Common myeloid progenitor, CD34-positive (primary cell): ENCODE results near the gene CCDC71.

Source experiments
- CTCF ChIA-PET: fragments of 350-600 bp; sonication (Branson Sonifier 250); formaldehyde crosslinking; loops from one replicate; lab custom pipeline; 2021; ENCODE audit warnings: antibody characterized with exemption; lab: Charles Lee
- POLR2A ChIA-PET: fragments of 350-600 bp; sonication (Branson Sonifier 250); formaldehyde crosslinking; loops from one replicate; lab custom pipeline; 2021; ENCODE audit warnings: antibody characterized with exemption; lab: Charles Lee
- DNase-seq, 3 donors: peaks; one replicate each; pipeline versions ENCODE4 v3.0.0 to v3.0.0-alpha.2; 2013
- H3K27ac ChIP-seq, 2 experiments: 1 replicate in 1 of 2; 2 replicates in 1 of 2; pipeline ENCODE4 v1.7.0; 2013; ENCODE audit warnings: inconsistent platforms in 2 of 2, low read length in 2 of 2, mild to moderate bottlenecking in 2 of 2, low read depth in 1 of 2, moderate library complexity in 1 of 2; ENCODE audit not compliant: severe bottlenecking in 2 of 2, insufficient read depth in 1 of 2, poor library complexity in 1 of 2
- H3K27me3 ChIP-seq, 5 experiments: replicated peaks in 2 of 5; 1 replicate in 3 of 5; 2 replicates in 2 of 5; pipeline versions ENCODE4 v1.6.1 to v1.7.0; 2013; ENCODE audit warnings: low read length in 4 of 5, mild to moderate bottlenecking in 2 of 5, moderate library complexity in 2 of 5, inconsistent platforms in 1 of 5; ENCODE audit not compliant: insufficient read depth in 5 of 5, control insufficient read depth in 4 of 5
- H3K36me3 ChIP-seq, 4 experiments: 1 replicate in 2 of 4; 2 replicates in 2 of 4; pipeline versions ENCODE4 v1.6.1 to v1.7.0; 2013; ENCODE audit warnings: low read length in 3 of 4, control low read depth in 1 of 4, mild to moderate bottlenecking in 1 of 4; ENCODE audit not compliant: control insufficient read depth in 4 of 4, insufficient read depth in 4 of 4
- H3K4me1 ChIP-seq, 4 experiments: 1 replicate in 3 of 4; 2 replicates in 1 of 4; pipeline versions ENCODE4 v1.6.1 to v1.7.1; 2013; ENCODE audit warnings: low read length in 3 of 4, mild to moderate bottlenecking in 3 of 4, control low read depth in 1 of 4, inconsistent platforms in 1 of 4, moderate library complexity in 1 of 4; ENCODE audit not compliant: control insufficient read depth in 4 of 4, insufficient read depth in 4 of 4; ENCODE audit errors: control extremely low read depth in 1 of 4
- H3K4me3 ChIP-seq, 7 experiments: 1 replicate in 4 of 7; 2 replicates in 3 of 7; pipeline versions ENCODE4 v1.5.1 to v1.7.0; 2013; ENCODE audit warnings: mild to moderate bottlenecking in 7 of 7, low read length in 6 of 7, moderate library complexity in 6 of 7, inconsistent platforms in 2 of 7, low read depth in 2 of 7, control low read depth in 1 of 7; ENCODE audit not compliant: insufficient read depth in 4 of 7, control insufficient read depth in 1 of 7; ENCODE audit errors: extremely low read depth in 1 of 7
- H3K9me3 ChIP-seq, 5 experiments: 1 replicate in 4 of 5; 2 replicates in 1 of 5; pipeline versions ENCODE4 v1.6.1 to v1.7.1; 2013; ENCODE audit warnings: low read length in 4 of 5, mild to moderate bottlenecking in 2 of 5, inconsistent platforms in 1 of 5, low read depth in 1 of 5, moderate library complexity in 1 of 5; ENCODE audit not compliant: control insufficient read depth in 4 of 5, insufficient read depth in 2 of 5; ENCODE audit errors: control extremely low read depth in 1 of 5
- WGBS: methylation state at CpG from one replicate; pipeline ENCODE4 v1.1.5; 2013; ENCODE audit not compliant: insufficient coverage; 5-methylcytosine and 5-hydroxymethylcytosine counted together

CCDC71 gene

DNA sequence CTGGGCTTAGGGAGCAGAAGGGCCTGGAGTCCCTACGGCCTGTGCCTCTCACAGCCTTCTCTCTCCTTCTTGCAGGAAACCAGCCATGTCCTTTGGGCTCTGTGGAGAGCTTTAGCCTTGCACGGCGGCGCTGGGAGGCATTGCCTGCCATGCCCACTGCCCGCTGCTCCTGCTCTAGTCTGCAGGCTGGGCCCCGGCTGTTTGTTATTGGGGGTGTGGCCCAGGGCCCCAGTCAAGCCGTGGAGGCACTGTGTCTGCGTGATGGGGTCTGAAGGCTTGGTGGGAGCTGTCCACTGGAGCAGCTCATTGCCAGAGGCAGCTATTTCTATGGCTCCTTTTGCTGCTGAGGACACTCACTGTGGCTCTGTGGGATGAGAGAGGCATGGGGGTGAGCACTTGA is 9.4 kb upstream of the CCDC71 start:
- Histone ChIP-seq H3K4me1 (peaks cover 0 to 41% (median 31%) of the 10 kb centered on the region in 4 experiments), H3K4me3 (no peak overlapping the region), H3K27me3 (no peaks in the 10 kb centered on the region), H3K9me3 (no peaks in the 10 kb centered on the region), H3K27ac (no peak overlapping the region), H3K36me3 (peaks cover 0 to 20% (median 8%) of the 10 kb centered on the region in 4 experiments)
- POLR2A ChIA-PET, result interaction anchor here (0.6 kb wide), 1 partner anchor 12 kb away, joined by 3 read pairs; no protein-coding TSS in a partner anchor
- CTCF ChIA-PET, result interaction anchor here (0.6 kb wide), 1 partner anchor 254 kb away, joined by 3 read pairs; the partner anchor contains the start of gene NICN1
- 94% methylated on average over 8 of the region's 8 CpGs for WGBS
- no peak for DNase-seq

DNA sequence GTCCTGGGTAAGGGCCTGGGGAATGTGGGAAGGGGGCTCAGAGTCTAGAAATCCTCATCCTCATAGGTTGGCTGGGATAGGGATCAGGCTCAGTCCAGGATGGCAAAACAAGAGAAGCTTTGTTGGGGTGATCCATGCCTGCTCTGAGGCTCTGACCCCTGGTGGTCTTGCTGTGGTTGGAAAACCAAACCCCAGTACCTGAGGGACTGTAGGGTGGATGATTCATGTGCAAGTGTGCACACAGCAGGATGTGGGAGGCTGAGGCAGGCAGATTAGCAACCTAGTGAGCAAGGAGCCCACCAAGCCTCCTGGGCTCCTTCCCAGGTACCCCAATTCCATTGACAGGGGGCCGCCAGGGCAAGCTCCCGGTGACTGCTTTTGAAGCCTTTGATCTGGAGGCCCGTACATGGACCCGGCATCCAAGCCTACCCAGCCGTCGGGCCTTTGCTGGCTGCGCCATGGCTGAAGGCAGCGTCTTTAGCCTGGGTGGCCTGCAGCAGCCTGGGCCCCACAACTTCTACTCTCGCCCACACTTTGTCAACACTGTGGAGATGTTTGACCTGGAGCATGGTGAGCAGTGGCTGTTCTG is 8.4 kb upstream of the CCDC71 start:
- Histone ChIP-seq H3K4me3 (no peak overlapping the region), H3K4me1 (peaks cover 0 to 43% (median 32%) of the 10 kb centered on the region in 4 experiments), H3K27ac (no peak overlapping the region), H3K36me3 (peaks cover 0 to 20% (median 8%) of the 10 kb centered on the region in 4 experiments), H3K27me3 (no peaks in the 10 kb centered on the region), H3K9me3 (no peaks in the 10 kb centered on the region)
- POLR2A ChIA-PET, result no interaction called here
- no peak for DNase-seq
- WGBS, result 97% methylated on average over 9 of the region's 9 CpGs
- CTCF ChIA-PET, result no interaction called here

- peak overlapping the region in 1 of 2 experiments; percentile 33 for H3K27ac ChIP-seq
- CTCF ChIA-PET, result interaction anchor here (1.2 to 1.3 kb wide), 2 partner anchors 13 to 76 kb away, joined by 3 read pairs; no protein-coding TSS in a partner anchor
- peak overlapping the region in 1 of 7 experiments; percentile 55 for H3K4me3 ChIP-seq
- DNase-seq, result no peak
- peaks cover 0 to 43% (median 32%) of the 10 kb centered on the region in 4 experiments for H3K4me1 ChIP-seq
- peaks cover 0 to 20% (median 8%) of the 10 kb centered on the region in 4 experiments for H3K36me3 ChIP-seq
- POLR2A ChIA-PET, result no interaction called here
- no peaks in the 10 kb centered on the region for H3K9me3 ChIP-seq
- 80% methylated on average over 3 of the region's 4 CpGs for WGBS
- H3K27me3 ChIP-seq, result no peaks in the 10 kb centered on the region
These were observed 7.7 kb upstream of the CCDC71 start for GRCh38 chr3:49173792-49174170.

GRCh38 chr3:49173116-49173791 is 7.1 kb upstream of the CCDC71 start:
- POLR2A ChIA-PET, result interaction anchor here (0.5 kb wide), 1 partner anchor 66 kb away, joined by 3 read pairs; no protein-coding TSS in a partner anchor
- peak overlapping the region; percentile 25 to 72 for H3K27ac ChIP-seq

DNA sequence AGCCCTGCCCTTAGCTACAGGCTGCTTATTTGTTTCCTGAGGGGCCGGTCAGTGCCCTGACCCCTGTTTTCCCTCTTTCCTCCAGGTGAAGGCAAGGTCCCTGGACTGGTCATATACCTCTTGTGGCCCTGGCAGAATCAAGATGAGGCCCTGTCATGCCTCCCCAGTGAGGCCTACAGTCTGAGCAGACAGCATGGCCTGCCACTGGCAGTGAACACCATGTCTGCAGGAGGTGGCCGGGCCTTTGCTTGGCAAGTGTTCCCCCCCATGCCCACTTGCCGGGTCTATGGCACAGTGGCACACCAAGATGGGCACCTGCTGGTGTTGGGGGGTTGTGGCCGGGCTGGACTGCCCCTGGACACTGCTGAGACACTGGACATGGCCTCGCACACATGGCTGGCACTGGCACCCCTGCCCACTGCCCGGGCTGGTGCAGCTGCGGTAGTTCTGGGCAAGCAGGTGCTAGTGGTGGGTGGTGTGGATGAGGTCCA is 6.5 kb upstream of the CCDC71 start:
- ChIA-PET POLR2A (no interaction called here), CTCF (interaction anchor here (1.3 kb wide), 1 partner anchor 15 kb away, joined by 3 read pairs; no protein-coding TSS in a partner anchor)
- Histone ChIP-seq H3K4me3 (peak overlapping the region in 5 of 7 experiments; percentile 76 to 89 (median 80)), H3K9me3 (no peaks in the 10 kb centered on the region), H3K36me3 (peaks cover 0 to 20% (median 8%) of the 10 kb centered on the region in 4 experiments), H3K27me3 (no peaks in the 10 kb centered on the region), H3K27ac (peak overlapping the region in 1 of 2 experiments; percentile 72), H3K4me1 (peaks cover 0 to 43% (median 32%) of the 10 kb centered on the region in 4 experiments)
- 83% methylated on average over 6 of the region's 7 CpGs for WGBS
- no peak for DNase-seq

More at GRCh38 chr3:49173116-49173791, 7.1 kb upstream of the CCDC71 start:
- Histone ChIP-seq H3K27me3 (no peaks in the 10 kb centered on the region), H3K4me3 (peak overlapping the region in 4 of 7 experiments; percentile 13 to 89 (median 39)), H3K9me3 (no peaks in the 10 kb centered on the region), H3K36me3 (peaks cover 0 to 20% (median 8%) of the 10 kb centered on the region in 4 experiments), H3K4me1 (peaks cover 0 to 43% (median 32%) of the 10 kb centered on the region in 4 experiments)
- WGBS, result 39% methylated on average over 2 of the region's 3 CpGs
- CTCF ChIA-PET, result interaction anchor here (1.2 to 1.3 kb wide), 2 partner anchors 14 to 76 kb away, joined by 3 read pairs; no protein-coding TSS in a partner anchor
- peak in 1 of 3 donors; percentile 20 for DNase-seq

DNA sequence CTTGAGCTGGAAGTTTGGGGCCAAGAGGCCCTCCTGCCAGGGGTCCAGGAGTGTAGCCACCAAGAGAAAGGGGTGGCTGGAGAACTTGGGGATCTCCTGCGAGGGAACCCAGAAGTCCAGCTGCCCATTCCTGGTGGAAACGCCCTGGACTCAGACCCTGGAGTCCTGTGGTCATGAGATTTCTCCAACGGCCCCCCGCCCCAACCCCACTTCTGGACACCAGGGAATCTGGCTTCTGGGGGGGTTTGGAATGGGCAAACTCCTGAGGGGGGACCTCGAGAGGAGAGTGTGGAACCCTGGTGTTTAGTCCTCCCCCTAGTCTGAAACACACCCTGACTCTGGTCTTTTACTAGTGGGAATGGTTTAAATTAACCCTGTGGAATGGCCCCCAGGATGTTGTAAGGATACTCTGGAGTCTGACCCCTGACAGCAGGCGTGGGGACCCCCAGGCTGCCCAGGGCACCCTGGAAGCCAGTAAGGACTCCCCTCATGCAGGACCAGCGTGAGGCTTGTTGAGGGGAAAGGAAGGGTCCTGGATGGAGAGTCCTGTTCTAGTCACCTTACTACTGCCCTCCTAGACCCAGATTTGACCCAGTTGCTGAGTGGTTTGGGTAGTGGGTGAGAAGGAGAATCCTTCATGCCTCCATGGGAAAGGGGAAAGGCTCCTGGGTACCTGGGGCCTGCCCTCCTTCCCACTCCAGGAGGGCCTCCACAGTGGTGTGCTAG is 5.8 kb upstream of the CCDC71 start:
- H3K9me3 ChIP-seq, result no peaks in the 10 kb centered on the region
- H3K4me1 ChIP-seq, result peaks cover 0 to 44% (median 32%) of the 10 kb centered on the region in 4 experiments
- H3K27ac ChIP-seq, result peak overlapping the region in 1 of 2 experiments; percentile 72
- ChIA-PET CTCF (interaction anchor here (0.9 to 3.2 kb wide), 9 partner anchors 9 to 277 kb away, joined by 3 to 21 read pairs (median 5); partner anchors contain the start of genes C3orf62 and USP19), POLR2A (no interaction called here)
- H3K36me3 ChIP-seq, result peaks cover 0 to 20% (median 8%) of the 10 kb centered on the region in 4 experiments
- H3K27me3 ChIP-seq, result no peaks in the 10 kb centered on the region
- no peak for DNase-seq
- WGBS, result 31% methylated on average over 2 of the region's 7 CpGs
- peak overlapping the region; percentile 59 to 89 (median 79) for H3K4me3 ChIP-seq
